A549 treated with Mapracorat at 1 μM for 4 hours (cell line): ENCODE measurements around the gene APOL6. TPM values are rescaled to one million over a fixed set of nuclear protein-coding genes. Genes with fewer than 3 reads are reported as not detected.

Experiments
- total RNA-seq: library from RNA; stranded (reverse); fragments of 200-300 nt; extraction: Qiagen RNA extraction; gene quantifications from 5 replicates; pipeline ENCODE4 v1.2.3, GENCODE V29; 2022

APOL6 gene, protein sequence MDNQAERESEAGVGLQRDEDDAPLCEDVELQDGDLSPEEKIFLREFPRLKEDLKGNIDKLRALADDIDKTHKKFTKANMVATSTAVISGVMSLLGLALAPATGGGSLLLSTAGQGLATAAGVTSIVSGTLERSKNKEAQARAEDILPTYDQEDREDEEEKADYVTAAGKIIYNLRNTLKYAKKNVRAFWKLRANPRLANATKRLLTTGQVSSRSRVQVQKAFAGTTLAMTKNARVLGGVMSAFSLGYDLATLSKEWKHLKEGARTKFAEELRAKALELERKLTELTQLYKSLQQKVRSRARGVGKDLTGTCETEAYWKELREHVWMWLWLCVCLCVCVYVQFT
- 1.3 to 1.6 TPM (median 1.4 TPM) in 5 replicates for total RNA-seq

DNA sequence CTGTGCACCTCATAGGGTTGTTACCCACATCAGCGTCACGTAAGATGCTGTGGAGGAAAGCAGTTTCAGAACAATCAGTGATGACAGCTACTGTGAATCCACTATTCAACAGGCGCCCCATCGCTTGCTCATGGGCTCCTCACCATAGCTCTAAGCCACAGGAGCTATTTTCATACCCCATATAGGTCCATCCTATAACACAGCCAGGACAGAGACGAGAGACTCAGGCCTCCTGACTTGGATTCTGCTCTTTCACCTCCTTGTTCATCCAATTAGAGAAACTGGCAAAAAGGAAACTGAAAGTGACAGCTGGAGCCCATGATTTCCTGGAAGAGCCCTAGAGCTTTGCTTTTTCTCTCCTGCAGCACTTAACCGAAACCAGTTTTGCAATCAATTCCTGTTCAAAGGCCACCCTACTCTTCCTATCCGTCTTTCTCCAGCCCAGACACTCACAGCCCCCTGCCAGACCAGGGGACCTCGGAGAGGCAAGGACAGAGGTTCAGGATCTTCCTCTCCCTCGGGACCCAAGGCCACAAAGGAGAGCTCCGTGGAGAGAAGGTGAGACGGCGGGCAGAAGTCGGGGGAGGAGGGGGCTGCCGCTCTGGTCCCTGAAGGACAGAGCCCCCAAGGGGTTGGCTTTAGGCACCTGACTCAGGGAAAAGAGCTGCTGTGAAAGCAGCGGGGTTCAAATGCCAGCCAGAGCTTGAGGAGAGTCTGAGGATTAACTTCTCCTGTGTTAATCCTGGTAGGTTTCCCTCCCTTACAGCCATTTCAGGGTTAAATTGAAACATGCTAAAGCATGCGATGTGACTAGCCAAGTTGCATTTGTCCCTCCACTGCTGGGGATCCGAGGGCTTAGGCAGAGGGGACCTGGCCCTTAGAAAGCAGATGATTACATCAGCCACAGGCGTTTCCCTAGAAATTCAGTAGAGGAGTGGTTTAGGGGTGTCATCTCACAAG, at the start of gene APOL6:
Gene APOL6, plus strand, starts transcription at position 381 of the 960 bp plus-strand sequence. CDS start 7,980 bp downstream, outside the sequence.

DNA sequence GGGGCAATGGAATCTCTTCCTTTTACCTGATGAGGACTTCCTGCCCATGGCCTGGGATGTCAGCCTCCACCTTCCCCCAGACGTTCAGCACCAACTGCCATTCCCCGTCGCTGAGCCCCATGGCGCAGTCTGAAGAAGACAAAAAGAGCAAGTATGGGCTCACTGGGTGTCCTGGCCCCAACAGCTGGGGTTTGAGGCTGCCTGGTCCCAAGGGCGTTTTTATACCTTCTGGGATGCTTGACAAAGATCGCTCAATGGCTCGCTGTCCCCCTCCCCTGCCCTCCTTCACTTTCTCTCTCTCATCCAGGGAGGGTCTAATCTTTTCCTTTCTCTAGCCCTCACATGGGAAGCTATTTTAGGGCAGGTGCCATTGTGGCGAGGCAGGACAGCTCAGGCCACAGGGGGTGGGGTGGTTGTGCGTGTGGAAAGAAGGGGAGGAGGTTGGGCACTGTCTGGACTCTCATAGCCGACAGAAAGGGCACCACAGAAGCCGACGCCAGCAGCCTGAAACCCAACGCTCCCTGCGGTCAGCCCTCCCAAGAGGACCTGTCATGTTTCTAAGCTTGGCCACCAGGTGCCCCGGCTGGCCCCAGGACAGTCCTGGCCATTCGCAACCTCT, 31.0 kb upstream of the APOL6 start, which contains the start of gene MB:
Gene MB, minus strand, starts transcription at position 193 of the 619 bp plus-strand sequence. Its CDS starts 72 bp downstream, at position 121.

DNA sequence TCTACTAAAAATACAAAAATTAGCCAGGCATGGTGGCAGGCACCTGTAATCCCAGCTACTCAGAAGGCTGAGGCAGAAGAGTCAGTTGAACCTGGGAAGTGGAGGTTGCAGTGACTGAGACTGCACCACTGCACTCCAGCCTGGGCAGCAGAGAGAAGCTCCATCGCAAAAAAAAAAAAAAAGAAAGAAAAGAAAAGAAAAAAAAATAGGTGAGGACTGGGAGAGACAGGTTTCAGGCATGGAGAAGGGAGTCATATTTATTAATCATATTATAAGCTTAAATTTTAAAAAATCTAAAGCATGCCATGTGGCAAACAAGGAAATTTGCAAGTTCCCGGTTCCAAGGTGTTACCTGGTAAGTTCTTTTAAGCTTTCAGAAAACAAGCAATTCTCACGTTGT, 69.3 kb downstream of the APOL6 start, which contains the start of gene APOL5:
Gene APOL5, plus strand, starts transcription at position 301 of the 400 bp plus-strand sequence. Its CDS starts 0 bp downstream, at position 301.

Other genes starting within 250 kb of the APOL6 start
- gene MCM5, start 248.3 kb upstream of the APOL6 start, total RNA-seq, result 62.7 to 104 TPM (median 87.7 TPM) in 5 replicates
- 0.63 to 0.78 TPM (median 0.67 TPM) in 5 replicates for gene RASD2, start 107.6 kb upstream of the APOL6 start, total RNA-seq
- gene MB, start 31.1 kb upstream of the APOL6 start, total RNA-seq, result 5.6 to 8.5 TPM (median 7.5 TPM) in 5 replicates
- gene APOL5, start 69.4 kb downstream of the APOL6 start, total RNA-seq, result not detected in 5 replicates